GM18909 (cell line): ENCODE data around the gene GAPVD1.
"Not testable (repeated sequence)": the region's sequence is repeated elsewhere in the genome, so short reads cannot be mapped to it uniquely, and the experiment has no call there.

ENCODE experiments used
- ATAC-seq: cut with Tn5 transposase; IDR thresholded peaks from one replicate; pipeline ENCODE4 v1.9.1; 2021; ENCODE audit warnings: mild to moderate bottlenecking; ENCODE audit not compliant: unreplicated experiment, poor library complexity

The GAPVD1 gene

DNA sequence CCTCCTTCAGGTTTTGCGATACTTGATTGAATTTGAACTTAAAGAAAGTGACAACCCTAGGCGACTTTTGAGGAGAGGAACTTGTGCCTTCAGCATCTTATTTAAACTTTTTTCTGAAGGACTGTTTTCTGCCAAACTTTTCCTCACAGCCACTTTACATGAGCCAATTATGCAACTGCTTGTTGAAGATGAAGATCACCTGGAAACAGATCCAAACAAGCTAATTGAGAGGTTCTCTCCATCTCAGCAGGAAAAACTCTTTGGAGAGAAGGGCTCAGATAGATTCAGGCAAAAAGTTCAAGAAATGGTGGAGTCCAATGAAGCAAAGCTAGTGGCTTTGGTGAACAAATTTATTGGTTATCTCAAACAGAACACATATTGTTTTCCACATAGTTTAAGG is 40.6 kb downstream of the GAPVD1 start:
- ATAC-seq, result no peak

DNA sequence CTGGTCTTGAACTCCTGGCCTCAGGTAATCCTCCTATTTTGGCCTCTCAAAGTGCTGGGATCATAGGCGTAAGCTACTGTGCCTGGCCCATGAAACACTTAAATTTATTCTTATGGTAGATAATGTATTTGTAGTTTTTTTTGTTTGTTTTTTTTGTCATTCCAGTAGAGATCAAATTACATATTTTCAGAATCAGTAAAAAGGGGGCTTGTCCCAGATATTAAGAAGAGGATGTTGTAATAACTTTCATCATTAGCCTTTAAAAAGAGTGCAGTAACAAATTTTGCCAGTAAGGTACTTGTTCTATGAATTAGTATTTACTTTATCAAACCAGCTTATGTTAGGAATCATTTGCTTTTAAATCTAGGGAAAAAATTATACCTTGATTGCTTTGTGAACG is 42.6 kb downstream of the GAPVD1 start:
- ATAC-seq, result no peak

DNA sequence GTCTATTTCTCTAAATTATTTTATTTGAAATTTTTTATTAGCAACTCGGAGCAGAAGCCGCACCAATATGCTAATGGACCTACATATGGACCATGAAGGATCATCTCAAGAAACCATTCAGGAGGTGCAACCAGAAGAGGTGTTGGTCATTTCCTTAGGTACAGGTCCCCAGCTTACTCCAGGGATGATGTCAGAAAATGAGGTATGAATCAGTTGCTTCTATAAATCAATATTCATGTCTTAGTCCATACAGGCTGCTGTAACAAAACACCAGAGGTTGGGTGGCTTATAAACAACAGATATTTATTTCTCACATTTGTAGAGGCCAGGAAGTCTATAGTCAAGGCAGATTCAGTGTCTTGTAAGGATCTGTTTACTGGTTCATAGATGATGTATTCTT is 50.8 kb downstream of the GAPVD1 start:
- no peak for ATAC-seq

DNA sequence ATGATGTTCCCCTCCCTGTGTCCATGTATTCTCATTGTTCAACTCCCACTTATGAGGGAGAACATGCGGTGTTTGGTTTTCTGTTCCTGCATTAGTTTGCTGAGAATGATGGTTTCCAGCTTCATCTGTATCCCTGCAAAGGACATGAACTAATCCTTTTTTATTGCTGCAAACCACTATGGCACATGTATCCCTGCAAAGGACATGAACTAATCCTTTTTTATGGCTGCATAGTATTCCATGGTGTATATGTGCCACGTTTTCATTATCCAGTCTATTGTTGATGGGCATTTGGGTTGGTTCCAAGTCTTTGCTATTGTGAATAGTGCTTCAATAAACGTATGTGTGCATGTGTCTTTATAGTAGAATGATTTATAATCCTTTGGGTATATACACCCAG is 54.7 kb downstream of the GAPVD1 start:
- not testable (repeated sequence) for ATAC-seq

DNA sequence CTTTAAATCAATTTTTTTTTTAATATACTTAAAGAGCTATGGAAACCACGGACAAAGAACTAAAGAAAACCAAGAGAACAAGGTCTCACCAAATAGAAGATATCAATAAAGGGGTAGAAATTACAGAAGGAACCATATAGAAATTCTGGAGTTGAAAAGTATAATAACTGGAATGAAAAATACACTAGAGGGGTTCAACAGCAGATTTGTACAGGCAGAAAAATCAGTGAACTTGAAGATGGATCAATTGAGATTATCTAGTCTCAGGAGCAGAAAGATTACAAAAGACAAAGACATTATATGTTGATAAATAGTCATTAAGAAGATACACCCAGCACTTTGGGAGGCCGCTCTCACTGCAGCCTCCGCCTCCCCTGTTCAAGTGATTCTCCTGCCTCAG is 56.1 kb downstream of the GAPVD1 start:
- ATAC-seq, result no peak

DNA sequence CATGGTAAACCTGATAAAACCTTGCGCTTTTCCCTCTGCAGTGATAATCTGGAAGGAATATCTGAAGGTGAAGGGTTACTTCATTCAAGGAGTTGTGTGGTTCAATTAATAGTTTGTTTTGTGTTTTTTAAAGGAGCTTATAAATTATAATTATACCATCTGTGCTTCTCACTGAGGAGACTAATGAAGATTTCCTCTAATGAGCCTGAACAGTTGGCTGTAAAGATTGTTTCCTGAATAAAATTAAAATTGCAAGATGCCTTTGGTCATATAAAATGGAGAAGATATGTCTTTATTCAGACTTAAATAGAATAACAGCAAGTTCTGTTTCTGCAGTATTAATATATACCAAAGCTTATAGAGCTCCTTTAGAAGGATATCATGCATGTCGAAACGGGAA is 59.9 kb downstream of the GAPVD1 start:
- no peak for ATAC-seq

DNA sequence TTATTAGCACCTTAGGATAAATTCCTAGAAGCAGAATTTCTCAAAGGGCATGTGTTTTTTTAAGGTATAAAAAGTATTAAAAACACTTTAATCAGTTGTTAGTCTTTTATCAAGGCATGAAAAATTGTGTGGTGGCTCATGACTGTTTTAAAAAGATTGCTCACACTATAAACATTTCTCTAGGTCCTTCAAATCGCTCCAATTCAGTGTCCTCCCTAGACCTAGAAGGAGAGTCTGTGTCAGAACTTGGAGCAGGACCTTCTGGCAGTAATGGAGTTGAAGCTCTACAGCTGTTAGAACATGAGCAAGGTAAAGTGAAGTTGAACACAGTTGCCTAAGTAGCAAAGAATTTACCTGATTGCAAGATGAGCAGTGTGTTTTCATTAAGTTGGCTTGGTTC is 62.0 kb downstream of the GAPVD1 start:
- ATAC-seq, result no peak

DNA sequence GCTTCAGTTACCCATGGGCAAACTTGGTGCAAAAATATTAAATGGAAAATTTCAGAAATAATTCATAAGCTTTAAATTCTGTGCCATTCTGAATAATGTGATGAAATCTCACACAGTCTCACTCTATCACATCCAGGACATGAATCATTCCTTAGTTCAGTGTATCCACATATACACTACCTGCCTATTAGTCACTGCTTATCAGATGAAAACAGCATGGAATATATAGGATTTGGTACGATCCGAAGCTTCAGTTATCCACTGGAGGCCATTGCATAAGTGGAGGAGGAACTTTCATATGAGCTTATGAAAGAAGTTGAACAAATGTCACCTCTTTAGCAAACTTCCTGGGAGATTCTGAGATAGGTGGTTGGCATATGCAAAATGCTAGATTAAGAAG is 64.2 kb downstream of the GAPVD1 start:
- ATAC-seq, result no peak

DNA sequence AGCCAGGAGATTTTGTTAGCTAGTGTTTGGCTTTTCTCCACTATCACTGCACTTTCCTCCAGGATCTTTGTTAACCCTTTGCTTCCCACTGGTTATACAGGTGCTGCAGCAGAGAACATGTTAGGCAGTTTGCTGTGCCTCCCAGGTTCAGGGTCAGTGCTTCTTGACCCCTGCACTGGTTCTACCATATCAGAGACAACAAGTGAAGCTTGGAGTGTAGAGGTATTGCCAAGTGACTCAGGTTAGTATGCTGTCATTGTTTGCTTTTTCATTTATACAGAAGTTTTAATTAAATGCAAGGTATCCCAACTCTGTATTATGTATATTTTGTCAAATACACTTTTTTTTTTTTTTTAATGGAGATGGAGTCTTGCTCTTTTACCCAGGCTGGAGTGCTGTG is 68.4 kb downstream of the GAPVD1 start:
- no peak for ATAC-seq

DNA sequence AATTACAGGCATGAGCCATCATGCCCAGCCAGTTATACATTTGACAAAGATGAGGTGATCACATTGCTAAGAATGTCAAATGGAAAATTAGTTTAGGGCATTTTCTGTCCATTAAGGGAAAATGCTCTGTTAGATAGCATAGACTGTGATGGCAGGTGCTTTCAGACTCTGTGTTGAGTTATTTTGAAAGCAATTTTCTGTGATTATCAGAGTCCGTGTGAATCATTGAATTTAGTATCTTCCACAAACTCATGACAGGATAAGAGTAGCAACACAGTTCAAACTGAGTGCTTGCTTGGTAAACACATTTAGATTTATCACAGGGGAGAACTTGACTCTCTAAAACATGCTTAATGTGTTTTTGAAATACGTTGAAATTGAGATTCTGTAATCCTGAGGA is 69.0 kb downstream of the GAPVD1 start:
- no peak for ATAC-seq

DNA sequence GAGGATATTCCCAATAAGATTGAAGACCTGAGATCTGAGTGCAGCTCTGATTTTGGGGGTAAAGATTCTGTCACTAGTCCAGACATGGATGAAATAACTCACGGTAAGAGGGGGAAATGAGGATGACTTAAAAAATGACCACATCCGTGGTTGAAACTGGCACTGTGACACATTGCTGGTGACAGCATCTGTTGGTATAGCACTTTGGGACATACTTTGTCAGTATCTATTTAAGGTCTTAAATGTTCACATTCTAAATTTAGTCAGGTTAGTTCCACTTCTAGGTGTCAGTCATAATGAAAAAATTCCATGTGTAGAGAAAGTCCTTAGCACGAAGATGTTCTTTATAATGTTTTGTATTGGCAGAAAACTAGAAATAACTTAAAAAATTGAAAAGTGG is 70.9 kb downstream of the GAPVD1 start:
- peak; percentile 72 for ATAC-seq

DNA sequence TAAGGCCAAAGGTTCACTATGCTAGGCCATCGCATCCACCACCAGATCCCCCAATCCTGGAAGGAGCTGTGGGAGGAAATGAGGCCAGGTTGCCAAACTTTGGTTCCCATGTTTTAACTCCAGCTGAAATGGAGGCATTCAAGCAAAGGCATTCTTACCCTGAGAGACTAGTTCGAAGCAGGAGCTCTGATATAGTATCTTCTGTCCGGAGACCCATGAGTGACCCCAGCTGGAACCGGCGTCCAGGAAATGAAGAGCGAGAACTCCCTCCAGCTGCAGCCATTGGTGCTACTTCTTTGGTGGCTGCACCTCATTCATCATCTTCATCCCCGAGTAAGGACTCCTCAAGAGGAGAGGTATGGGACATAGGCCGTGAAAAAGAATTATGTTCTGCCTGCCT is 75.6 kb downstream of the GAPVD1 start:
- no peak for ATAC-seq

DNA sequence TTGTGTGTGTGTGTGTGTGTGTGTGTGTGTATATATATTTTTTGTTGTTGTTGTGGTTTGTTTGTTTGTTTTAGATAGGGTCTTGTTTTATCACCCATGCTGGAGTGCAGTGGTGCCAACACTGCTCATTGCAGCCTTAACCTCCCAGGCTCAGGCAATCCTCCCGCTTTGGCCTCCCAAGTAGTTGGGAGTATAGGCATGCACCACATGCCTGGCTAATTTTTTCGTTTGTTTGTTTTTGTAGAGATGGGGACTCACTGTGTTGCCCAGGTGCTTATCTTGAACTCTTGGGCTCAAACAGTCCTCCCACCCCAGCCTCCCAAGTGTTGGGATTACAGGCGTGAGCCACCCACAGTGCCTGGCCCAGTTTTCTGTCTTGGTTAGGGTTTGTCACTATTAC is 77.3 kb downstream of the GAPVD1 start:
- no peak for ATAC-seq

DNA sequence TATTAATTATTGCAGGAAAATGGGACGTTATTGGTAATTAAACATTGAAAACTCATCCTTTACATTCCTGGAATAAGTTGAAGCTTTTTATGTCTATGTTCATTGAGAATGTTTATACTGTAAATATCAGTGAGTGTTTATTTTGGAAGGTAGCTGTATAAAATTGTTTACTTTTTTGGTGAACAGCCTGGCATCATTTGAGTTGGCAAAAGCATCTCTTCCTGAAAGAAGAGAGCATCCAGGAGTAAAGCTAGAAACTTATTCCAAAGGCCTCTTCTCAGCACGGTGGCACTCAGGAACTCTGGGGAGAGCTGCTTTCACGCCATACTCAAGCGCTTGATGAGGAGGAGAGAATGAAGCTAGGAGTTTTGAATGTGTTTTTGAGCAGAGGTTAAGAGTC is 79.9 kb downstream of the GAPVD1 start:
- no peak for ATAC-seq

DNA sequence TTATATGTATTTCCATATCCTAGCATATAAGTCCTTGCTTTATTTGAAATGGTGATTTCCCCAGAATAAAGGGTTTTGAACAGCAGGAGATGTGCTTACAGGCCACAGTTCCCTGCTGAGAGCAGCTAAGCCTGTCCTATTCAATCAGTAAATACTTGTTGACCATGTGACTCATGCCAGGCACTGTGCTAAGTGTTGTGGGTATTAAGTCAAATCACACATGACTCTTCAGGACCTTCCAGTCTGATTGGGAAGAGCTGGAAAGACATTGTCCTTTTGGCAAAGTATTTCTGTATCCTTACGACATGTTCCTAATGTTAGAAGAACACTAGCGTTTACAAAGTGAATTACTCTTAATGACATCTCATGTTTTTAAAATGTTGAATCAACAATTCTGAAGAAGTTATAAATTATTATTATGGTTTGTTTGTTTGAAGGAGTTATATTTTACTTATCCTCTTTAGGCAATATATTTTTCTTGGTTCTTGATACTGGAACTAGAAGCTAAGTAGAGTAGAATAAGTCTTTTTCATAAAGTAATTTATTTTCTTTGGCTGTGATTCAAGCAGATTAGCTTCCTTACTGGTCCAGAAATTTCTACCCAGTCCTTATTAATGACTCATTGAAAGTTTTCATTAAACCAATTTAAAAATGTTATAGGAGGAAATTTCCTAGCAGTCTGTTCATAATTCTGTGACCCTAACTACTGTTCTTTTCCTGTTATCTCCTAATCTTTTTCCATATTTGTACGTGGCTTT is 82.1 kb downstream of the GAPVD1 start:
- ATAC-seq, result no peak

DNA sequence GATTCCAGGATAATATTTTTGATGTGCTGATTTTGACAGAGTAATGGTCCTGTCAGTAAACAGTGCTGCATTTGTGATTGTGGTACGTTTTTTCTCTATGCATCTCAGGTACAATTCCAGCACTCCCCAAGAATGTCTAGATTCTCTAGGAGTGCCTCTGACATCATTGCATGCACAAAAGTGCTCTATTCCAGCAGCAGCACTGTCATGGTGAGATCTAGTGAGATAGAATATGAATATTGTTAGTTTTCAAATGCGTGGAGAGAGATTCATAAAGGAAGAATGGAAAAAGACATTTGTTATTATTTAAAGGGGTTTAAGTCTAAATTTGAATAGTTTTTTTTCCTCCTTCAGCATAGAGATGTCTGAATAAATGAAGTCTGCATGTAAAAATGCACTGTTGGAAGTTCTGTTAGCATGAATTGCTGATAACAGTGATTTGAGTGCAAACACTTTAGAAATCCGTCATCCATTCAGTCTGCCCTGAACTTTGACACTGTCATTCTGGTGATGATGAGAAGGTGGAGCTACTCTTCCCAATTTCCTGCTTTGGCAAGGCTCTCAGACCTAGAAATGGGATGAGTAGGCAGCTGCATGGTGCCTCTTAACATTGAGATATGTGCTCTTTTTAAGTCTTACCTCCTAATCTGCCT is 84.6 kb downstream of the GAPVD1 start:
- ATAC-seq, result no peak

DNA sequence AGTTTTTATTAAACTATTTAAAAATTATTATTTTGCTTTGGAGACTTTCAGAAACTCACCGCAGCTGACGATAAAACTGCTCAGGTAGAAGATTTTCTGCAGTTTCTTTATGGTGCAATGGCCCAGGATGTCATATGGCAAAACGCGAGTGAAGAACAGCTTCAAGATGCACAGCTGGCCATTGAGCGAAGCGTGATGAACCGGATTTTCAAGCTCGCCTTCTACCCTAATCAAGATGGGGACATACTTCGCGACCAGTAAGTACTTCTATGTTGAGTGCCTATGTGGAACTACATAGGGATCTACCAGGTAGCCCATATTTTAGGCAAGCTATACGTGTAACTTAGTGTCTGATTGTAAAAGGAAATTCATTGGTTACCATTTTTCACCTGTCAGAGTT is 94.0 kb downstream of the GAPVD1 start:
- no peak for ATAC-seq

DNA sequence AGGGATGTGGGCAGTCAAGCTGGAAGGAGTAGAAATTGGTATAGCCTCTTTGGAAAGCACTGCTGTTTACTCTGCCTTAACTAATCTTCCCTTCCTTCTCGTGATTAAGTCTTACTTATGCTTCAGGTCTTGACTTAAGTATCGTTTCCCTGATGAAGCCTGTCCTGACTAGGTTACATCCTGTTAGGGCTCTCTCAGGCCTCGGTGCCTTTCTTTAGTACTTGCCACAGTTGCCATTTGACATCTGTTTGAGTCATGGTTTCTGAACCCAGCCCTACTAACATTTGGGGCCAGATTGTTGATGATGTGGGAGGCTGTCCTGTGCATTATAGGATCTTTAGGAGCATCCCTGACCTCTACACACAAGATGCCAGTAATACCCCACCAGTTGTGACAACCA is 94.4 kb downstream of the GAPVD1 start:
- ATAC-seq, result no peak

DNA sequence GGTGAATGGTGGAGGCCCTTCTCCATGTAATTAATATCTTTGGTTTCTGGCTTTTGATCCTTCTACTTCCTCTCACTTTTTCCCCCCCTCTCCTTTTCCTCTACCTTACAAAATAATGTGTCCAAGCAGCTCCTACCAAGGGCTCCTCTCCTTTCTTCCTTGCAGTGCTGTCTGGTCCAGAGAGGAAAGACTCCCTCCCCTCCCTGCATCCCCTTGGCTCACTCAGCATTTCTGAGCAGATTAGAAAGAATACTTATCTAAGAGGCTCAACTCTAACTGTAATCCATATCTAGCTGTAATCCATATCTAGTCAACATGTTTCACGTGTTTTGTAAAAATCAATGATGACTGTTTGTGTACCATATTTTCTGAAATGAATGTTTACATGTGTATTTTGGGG is 97.4 kb downstream of the GAPVD1 start:
- ATAC-seq, result no peak

DNA sequence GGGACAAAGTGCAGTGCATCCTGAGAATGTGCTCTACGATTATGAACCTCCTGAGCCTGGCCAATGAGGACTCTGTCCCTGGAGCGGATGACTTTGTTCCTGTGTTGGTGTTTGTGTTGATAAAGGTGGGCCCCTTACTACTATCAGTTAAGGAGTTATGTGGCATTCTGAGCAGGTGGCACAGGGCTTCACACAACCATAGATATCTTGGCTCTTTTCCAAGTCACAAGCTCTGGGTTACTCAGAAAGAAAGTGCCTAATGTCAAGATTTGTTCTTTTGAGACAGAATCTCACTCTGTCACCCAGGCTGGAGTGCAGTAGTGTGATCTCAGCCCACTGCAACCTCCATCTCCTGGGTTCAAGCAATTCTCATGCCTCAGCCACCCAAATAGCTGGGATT is 99.0 kb downstream of the GAPVD1 start:
- ATAC-seq, result no peak

DNA sequence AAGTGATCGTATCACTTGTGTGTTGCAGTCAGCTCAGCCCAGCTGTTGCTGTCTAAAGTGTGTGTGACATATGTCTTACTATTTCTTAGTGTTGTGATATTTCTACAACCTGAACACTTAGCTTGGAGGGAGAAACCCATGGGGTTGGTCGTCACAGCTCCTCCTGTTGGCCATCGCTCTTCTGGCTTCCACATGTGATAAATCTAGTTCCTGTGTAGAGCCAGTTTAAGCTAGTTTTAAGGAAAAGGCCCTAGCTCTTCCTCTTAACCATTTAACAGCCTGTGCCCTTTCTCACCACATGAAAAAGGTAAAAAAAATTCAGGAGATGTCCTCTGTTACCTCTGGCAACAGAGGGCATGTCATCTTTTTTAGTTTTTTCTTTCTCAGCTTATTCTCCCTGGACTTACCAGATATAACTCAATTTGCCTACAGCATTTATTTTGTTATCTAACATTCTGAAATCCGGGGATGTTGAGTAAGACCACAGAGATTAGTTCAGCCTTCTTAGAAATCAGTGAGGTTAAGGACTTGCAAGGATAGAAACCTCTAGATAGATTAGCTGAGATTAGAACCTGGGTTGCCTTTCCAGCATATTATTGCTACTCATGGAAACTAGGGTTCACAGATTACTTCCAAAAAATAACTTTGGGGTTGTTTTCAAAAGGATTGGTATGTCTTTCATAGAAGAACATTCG is 100.4 kb downstream of the GAPVD1 start:
- ATAC-seq, result no peak

DNA sequence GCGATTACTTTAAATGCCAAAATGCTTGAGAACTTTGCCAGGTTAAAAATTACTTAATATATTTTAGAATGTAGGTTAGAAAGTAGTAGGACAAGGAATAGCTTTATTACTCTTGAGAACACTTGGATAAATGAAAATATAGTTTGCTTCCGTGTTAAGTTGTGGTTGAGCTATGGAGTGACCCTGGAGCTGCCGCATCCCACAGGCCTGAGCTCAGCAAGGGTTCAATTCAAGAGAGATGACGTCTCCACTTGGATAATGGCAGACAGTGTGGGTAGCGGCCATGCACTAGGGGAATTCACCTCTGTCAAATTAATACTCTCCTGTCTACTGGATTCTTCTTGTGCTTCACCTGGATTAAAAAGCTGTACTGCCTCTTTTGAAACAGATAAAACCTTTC is 105.0 kb downstream of the GAPVD1 start:
- ATAC-seq, result no peak
